ENCODE results near the gene MAN1A2.

Gene MAN1A2

DNA sequence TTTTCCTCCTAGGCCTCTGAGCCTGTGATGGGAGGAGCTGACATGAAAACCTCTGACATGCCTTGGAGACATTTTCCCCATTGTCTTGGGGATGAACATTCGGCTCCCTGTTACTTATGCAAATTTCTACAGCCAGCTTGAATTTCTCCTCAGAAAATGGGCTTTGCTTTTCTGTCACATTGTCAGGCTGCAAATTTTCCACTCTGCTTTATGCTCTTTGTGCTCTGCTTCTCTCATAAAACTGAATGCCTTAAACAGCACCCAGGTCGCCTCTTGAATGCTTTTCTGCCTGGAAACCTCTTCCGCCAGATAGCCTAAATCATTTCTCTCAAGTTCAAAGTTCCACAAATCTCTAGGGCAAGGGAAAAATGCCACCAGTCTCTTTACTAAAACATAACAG is 191.9 kb downstream of the MAN1A2 start:
- no peak overlapping the region for H3K4me3 ChIP-seq (ENCODE audit: low read depth, low read length)
- TF ChIP-seq, protein P1, sequence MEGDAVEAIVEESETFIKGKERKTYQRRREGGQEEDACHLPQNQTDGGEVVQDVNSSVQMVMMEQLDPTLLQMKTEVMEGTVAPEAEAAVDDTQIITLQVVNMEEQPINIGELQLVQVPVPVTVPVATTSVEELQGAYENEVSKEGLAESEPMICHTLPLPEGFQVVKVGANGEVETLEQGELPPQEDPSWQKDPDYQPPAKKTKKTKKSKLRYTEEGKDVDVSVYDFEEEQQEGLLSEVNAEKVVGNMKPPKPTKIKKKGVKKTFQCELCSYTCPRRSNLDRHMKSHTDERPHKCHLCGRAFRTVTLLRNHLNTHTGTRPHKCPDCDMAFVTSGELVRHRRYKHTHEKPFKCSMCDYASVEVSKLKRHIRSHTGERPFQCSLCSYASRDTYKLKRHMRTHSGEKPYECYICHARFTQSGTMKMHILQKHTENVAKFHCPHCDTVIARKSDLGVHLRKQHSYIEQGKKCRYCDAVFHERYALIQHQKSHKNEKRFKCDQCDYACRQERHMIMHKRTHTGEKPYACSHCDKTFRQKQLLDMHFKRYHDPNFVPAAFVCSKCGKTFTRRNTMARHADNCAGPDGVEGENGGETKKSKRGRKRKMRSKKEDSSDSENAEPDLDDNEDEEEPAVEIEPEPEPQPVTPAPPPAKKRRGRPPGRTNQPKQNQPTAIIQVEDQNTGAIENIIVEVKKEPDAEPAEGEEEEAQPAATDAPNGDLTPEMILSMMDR (IDR thresholded peaks at IDR 0.05; ENCODE audit: low read depth, low read length, missing control alignments), result no peak
- in situ Hi-C loops (cut with HindIII; ENCODE audit: low sequenced_read_pairs), result no loop called here
- DNase-seq (ENCODE audit: low read depth), result no peak

DNA sequence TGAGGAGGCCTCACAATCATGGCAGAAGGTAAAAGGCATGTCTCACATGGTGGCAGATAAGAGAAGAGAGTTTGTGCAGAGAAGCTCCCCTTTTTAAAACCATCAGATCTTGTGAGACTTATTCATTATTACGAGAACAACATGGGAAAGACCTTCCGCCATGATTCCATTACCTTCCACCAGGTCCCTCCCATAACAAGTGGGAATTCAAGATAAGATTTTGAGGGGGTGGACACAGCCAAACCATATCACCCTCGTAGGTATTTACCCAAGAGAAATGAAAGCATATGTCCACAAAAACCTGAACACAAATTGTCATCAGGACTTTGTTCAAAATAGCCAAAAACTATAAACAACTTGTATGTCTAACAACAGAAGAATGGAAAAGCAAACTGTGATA is 192.7 kb downstream of the MAN1A2 start:
- no peak overlapping the region for H3K4me3 ChIP-seq (ENCODE audit: low read depth, low read length)
- no peak for DNase-seq (ENCODE audit: low read depth)
- TF ChIP-seq, protein P1 (IDR thresholded peaks at IDR 0.05; ENCODE audit: low read depth, low read length, missing control alignments), result no peak
- in situ Hi-C loops (cut with HindIII; ENCODE audit: low sequenced_read_pairs), result no loop called here

- no peak overlapping the region for H3K4me3 ChIP-seq (ENCODE audit: low read depth, low read length)
- no peak for DNase-seq (ENCODE audit: low read depth)
- in situ Hi-C loops (cut with HindIII; ENCODE audit: low sequenced_read_pairs), result no loop called here
- TF ChIP-seq, protein P1 (IDR thresholded peaks at IDR 0.05; ENCODE audit: low read depth, low read length, missing control alignments), result no peak
These were observed 193.8 kb downstream of the MAN1A2 start for GRCh38 chr1:117561071-117561470.

GRCh38 chr1:117561551-117561950 is 194.3 kb downstream of the MAN1A2 start:
- in situ Hi-C loops (cut with HindIII; ENCODE audit: low sequenced_read_pairs), result no loop called here
- H3K4me3 ChIP-seq (ENCODE audit: low read depth, low read length), result no peak overlapping the region
- DNase-seq (ENCODE audit: low read depth), result no peak
- TF ChIP-seq, protein P1 (IDR thresholded peaks at IDR 0.05; ENCODE audit: low read depth, low read length, missing control alignments), result no peak

DNA sequence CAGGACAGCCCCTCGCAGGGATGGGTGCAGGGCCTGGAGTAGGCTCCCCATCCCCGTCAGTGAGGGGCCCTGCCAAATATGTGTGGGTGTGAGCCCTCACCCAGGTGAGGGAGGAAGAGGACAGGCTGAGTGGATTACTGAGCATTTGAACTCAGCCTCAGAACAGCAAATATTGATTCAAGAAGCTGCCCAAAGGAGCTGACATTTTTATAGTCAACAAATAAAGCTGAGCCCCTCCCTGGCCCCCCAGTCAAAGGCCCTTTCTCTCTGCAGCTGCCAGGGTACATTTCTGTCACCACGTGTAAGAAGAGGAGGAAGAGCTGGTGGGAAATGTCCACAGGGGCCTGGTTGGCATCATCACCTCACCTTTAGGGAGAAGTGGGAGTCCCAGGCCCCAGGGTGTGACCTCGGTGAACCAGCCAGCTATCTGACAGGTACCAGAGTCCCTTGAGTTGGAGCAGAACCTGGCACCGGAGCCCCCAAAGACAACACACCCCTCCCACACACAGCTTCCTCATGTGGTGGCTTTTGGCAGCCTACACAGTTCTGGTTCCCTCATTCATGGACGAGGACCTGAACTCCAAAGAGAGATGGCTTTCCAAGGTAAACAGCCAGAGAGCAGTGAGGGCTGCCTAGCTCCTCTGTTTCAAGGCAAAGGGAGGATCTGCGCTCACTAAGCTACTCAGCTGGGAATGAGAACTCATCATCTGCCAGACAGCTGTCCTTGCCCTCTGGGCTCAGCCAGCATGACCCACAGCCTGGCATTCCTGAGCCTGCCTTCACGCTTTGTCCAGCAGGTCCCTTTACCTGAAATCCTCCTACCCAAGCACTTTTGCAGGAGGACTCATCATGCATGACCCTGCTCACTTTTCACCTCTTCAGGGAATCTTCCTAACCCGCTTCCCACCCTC is 195.6 kb downstream of the MAN1A2 start:
- in situ Hi-C loops (cut with HindIII; ENCODE audit: low sequenced_read_pairs), result no loop called here
- DNase-seq (ENCODE audit: low read depth), result no peak
- TF ChIP-seq, protein P1 (IDR thresholded peaks at IDR 0.05; ENCODE audit: low read depth, low read length, missing control alignments), result no peak
- no peak overlapping the region for H3K4me3 ChIP-seq (ENCODE audit: low read depth, low read length)

DNA sequence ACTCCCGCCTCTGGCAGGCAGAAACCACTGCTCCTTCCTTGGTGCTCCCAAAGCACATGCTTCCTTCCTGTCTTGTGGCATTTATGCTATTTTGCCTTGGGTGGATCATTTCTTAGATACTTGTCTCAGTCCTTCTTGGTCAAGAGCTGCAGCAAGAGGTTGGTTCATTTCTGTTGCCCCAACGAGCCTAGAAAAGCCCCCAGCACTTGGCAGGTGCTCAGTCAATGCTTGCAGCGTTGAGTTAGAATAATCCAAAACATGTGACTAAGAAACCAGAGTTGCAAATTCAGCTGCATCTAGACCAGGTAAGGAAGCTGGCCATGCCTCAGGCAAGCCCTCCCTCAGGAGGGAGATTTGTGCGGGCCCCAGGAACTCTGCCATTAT is 196.2 kb downstream of the MAN1A2 start:
- in situ Hi-C loops (cut with HindIII; ENCODE audit: low sequenced_read_pairs), result no loop called here
- no peak overlapping the region for H3K4me3 ChIP-seq (ENCODE audit: low read depth, low read length)
- TF ChIP-seq, protein P1 (IDR thresholded peaks at IDR 0.05; ENCODE audit: low read depth, low read length, missing control alignments), result no peak
- DNase-seq (ENCODE audit: low read depth), result no peak

All from astrocyte of the cerebellum (primary cell).